Neuron (in vitro differentiated cells): ENCODE data around the gene THAP4.
"Not testable (repeated sequence)": the region's sequence is repeated elsewhere in the genome, so short reads cannot be mapped to it uniquely, and the experiment has no call there.

Source experiments
- H2AFZ ChIP-seq: one replicate; pipeline ENCODE4 v1.6.1; 2013; ENCODE audit warnings: low read depth, mild to moderate bottlenecking, inconsistent platforms, low read length, moderate library complexity
- H3K27me3 ChIP-seq: one replicate; pipeline ENCODE4 v1.6.1; 2013; ENCODE audit warnings: low read length; ENCODE audit not compliant: insufficient read depth
- H3K36me3 ChIP-seq: one replicate; pipeline ENCODE4 v1.6.1; 2013; ENCODE audit warnings: low read length; ENCODE audit not compliant: insufficient read depth
- H3K4me1 ChIP-seq: one replicate; pipeline ENCODE4 v1.6.1; 2013; ENCODE audit warnings: low read length; ENCODE audit not compliant: insufficient read depth
- H3K4me3 ChIP-seq: 2 replicates; pipeline ENCODE4 v1.5.1; 2013; ENCODE audit warnings: mild to moderate bottlenecking, low read length, moderate library complexity
- H3K9me3 ChIP-seq: one replicate; pipeline ENCODE4 v1.6.1; 2013; ENCODE audit warnings: low read length

The THAP4 gene

GRCh38 chr2:241672243-241673188 lies 35.6 kb upstream of the THAP4 start:
- peaks cover 63% of the 10 kb centered on the region for H3K36me3 ChIP-seq
- H2AFZ ChIP-seq = no peak overlapping the region
- no peaks in the 10 kb centered on the region for H3K9me3 ChIP-seq
- no peaks in the 10 kb centered on the region for H3K27me3 ChIP-seq
- H3K4me3 ChIP-seq = no peak overlapping the region
- H3K4me1 ChIP-seq = no peaks in the 10 kb centered on the region

- Histone ChIP-seq H3K4me3 (no peak overlapping the region), H3K9me3 (no peaks in the 10 kb centered on the region), H2AFZ (no peak overlapping the region), H3K4me1 (peaks cover 5% of the 10 kb centered on the region), H3K36me3 (peaks cover 59% of the 10 kb centered on the region), H3K27me3 (no peaks in the 10 kb centered on the region)
Measured at GRCh38 chr2:241671457-241672240, 34.7 kb upstream of the THAP4 start.

- H3K27me3 ChIP-seq = no peaks in the 10 kb centered on the region
- H3K36me3 ChIP-seq = peaks cover 48% of the 10 kb centered on the region
Measured at GRCh38 chr2:241670333-241671110, 33.6 kb upstream of the THAP4 start.

GRCh38 chr2:241668839-241669238 lies 31.9 kb upstream of the THAP4 start:
- H3K36me3 ChIP-seq = peaks cover 47% of the 10 kb centered on the region
- no peak overlapping the region for H2AFZ ChIP-seq
- H3K4me3 ChIP-seq = no peak overlapping the region
- no peaks in the 10 kb centered on the region for H3K27me3 ChIP-seq
- H3K4me1 ChIP-seq = peaks cover 21% of the 10 kb centered on the region
- H3K9me3 ChIP-seq = no peaks in the 10 kb centered on the region

More at GRCh38 chr2:241670333-241671110, 33.6 kb upstream of the THAP4 start:
- H3K9me3 ChIP-seq = no peaks in the 10 kb centered on the region
- no peak overlapping the region for H3K4me3 ChIP-seq
- no peak overlapping the region for H2AFZ ChIP-seq
- peaks cover 16% of the 10 kb centered on the region for H3K4me1 ChIP-seq

DNA sequence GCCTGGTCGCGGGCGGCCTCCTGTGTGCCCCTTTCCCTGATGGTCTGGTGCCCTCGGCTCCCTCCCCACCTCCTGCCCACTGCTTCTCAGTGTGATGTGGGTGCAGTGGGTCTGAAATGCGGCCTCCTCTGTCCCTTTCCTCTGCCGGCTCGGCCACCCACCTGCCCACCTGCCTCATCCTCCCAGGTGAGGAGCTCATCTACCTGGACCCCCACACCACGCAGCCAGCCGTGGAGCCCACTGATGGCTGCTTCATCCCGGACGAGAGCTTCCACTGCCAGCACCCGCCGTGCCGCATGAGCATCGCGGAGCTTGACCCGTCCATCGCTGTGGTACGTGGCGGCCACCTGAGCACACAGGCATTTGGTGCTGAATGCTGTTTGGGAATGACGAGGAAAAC lies 31.4 kb upstream of the THAP4 start:
- peaks cover 47% of the 10 kb centered on the region for H3K36me3 ChIP-seq
- H3K27me3 ChIP-seq = no peaks in the 10 kb centered on the region
- no peak overlapping the region for H2AFZ ChIP-seq
- H3K9me3 ChIP-seq = no peaks in the 10 kb centered on the region
- peaks cover 21% of the 10 kb centered on the region for H3K4me1 ChIP-seq
- no peak overlapping the region for H3K4me3 ChIP-seq

GRCh38 chr2:241666627-241667400 lies 29.9 kb upstream of the THAP4 start:
- Histone ChIP-seq H3K36me3 (peaks cover 52% of the 10 kb centered on the region), H3K9me3 (no peaks in the 10 kb centered on the region), H3K4me3 (no peak overlapping the region), H3K4me1 (peaks cover 21% of the 10 kb centered on the region), H2AFZ (no peak overlapping the region), H3K27me3 (no peaks in the 10 kb centered on the region)

GRCh38 chr2:241665731-241666440 lies 28.9 kb upstream of the THAP4 start:
- Histone ChIP-seq H3K4me3 (no peak overlapping the region), H3K4me1 (peaks cover 21% of the 10 kb centered on the region), H2AFZ (no peak overlapping the region), H3K27me3 (no peaks in the 10 kb centered on the region), H3K36me3 (peaks cover 47% of the 10 kb centered on the region), H3K9me3 (no peaks in the 10 kb centered on the region)

GRCh38 chr2:241662731-241663130 lies 25.8 kb upstream of the THAP4 start:
- H3K9me3 ChIP-seq, H3K4me3 ChIP-seq, H2AFZ ChIP-seq, H3K27me3 ChIP-seq: not testable (repeated sequence)
- peaks cover 34% of the 10 kb centered on the region for H3K36me3 ChIP-seq
- H3K4me1 ChIP-seq = peaks cover 21% of the 10 kb centered on the region

- H3K9me3 ChIP-seq = no peaks in the 10 kb centered on the region
- H2AFZ ChIP-seq = no peak overlapping the region
- peaks cover 7% of the 10 kb centered on the region for H3K4me1 ChIP-seq
- peaks cover 39% of the 10 kb centered on the region for H3K36me3 ChIP-seq
- H3K4me3 ChIP-seq = no peak overlapping the region
- no peaks in the 10 kb centered on the region for H3K27me3 ChIP-seq
Measured at GRCh38 chr2:241660593-241661213, 23.7 kb upstream of the THAP4 start.

DNA sequence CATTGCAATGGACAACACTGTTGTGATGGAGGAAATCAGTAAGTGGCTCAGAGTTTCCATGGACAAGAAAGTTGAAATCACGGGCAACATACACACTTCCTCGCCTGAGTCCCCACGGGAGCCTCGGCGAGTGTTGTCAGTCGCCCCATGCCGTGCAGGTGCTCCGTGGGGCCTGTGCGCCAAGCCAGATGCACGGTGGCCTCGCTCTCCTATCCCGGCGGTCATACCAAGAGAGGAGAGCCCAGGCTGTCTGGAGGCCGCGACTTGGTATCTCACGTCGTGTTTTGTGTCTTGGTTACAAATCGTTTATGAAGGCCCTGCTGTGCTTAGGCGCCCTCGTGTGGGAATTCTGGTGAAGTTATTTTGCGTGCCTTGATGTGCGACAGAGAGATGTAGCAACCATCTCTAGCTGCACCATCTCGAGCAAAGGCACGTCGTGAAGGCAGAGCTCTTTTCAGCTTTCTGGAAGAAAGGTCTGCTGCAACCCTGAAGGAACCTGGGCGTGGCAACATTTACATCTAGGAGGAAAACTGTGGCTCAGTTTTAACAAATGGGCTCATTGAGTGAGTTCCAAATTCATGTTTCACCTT lies 22.3 kb upstream of the THAP4 start:
- H2AFZ ChIP-seq = no peak overlapping the region
- H3K27me3 ChIP-seq = no peaks in the 10 kb centered on the region
- no peaks in the 10 kb centered on the region for H3K9me3 ChIP-seq
- peaks cover 53% of the 10 kb centered on the region for H3K36me3 ChIP-seq
- no peak overlapping the region for H3K4me3 ChIP-seq
- H3K4me1 ChIP-seq = no peaks in the 10 kb centered on the region

- Histone ChIP-seq H2AFZ (no peak overlapping the region), H3K4me3 (no peak overlapping the region), H3K4me1 (no peaks in the 10 kb centered on the region), H3K36me3 (peaks cover 55% of the 10 kb centered on the region), H3K9me3 (no peaks in the 10 kb centered on the region), H3K27me3 (no peaks in the 10 kb centered on the region)
Measured at GRCh38 chr2:241658296-241658695, 21.3 kb upstream of the THAP4 start.
